ENCODE data around the gene CCL7. TPM values are rescaled to one million over a fixed set of nuclear protein-coding genes. Genes with fewer than 3 reads are reported as not detected.

The CCL7 gene
- total and polyA plus RNA-seq, 2 of the 4 experiments (the other 2 are of a cell fraction) = 0.18 to 0.58 TPM

DNA sequence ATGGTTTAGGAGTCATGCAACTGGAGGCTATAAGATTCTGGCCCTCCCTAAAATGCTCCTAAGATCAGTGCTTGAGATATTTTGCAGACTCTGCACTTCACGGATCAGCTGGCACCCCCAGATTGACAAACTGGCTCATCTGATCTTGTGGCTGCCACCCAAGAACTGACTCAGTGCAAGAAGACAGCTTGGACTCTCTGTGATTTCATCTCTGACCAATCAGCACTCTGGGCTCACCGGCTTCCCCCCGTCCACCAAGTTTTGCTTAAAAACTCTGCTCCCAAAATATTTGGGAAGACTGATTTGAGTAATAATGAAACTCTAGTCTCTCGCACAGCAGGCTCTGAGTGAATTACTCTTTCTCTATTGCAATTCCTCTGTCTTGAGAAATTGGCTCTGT is 41.2 kb upstream of the CCL7 start:
- CTCF ChIA-PET = no interaction called here
- TF ChIP-seq, protein P1, sequence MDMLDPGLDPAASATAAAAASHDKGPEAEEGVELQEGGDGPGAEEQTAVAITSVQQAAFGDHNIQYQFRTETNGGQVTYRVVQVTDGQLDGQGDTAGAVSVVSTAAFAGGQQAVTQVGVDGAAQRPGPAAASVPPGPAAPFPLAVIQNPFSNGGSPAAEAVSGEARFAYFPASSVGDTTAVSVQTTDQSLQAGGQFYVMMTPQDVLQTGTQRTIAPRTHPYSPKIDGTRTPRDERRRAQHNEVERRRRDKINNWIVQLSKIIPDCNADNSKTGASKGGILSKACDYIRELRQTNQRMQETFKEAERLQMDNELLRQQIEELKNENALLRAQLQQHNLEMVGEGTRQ (IDR thresholded peaks at IDR 0.05; ENCODE audit: low read depth, low read length) = no peak
- TF ChIP-seq BHLHE40 (IDR thresholded peaks at IDR 0.05; ENCODE audit: low read depth, low read length) (no peak), RFX5 (IDR thresholded peaks at IDR 0.05; ENCODE audit: low read depth, low read length) (no peak), CEBPB (IDR thresholded peaks at IDR 0.05; ENCODE audit: low read depth, low read length) (no peak), FOS (IDR thresholded peaks at IDR 0.05; ENCODE audit: low read depth, low read length) (no peak), MAZ (IDR thresholded peaks at IDR 0.05; ENCODE audit: borderline replicate concordance, low read depth, low read length) (no peak), POLR2A (IDR thresholded peaks at IDR 0.05; ENCODE audit: low read depth, low read length) (no peak), SMC3 (IDR thresholded peaks at IDR 0.05; ENCODE audit: low read depth, low read length) (no peak)
- no peak for ATAC-seq (ENCODE audit: low read depth)

More for the DNA sequence above, 41.2 kb upstream of the CCL7 start:
- H2AK9ac ChIP-seq (replicated peaks; ENCODE audit: low read depth, low read length, poor library complexity) = no peak overlapping the region
- H3K14ac ChIP-seq (replicated peaks; ENCODE audit: low read depth, low read length) = no peak overlapping the region
- no peak overlapping the region for H4K8ac ChIP-seq (ENCODE audit: low read depth in 2 of 2, low read length in 2 of 2)
- H3K9ac ChIP-seq (ENCODE audit: low read depth, low read length) = no peak overlapping the region
- H3K9me1 ChIP-seq (ENCODE audit: insufficient read depth, low read length) = no peaks in the 10 kb centered on the region
- H3K23ac ChIP-seq (ENCODE audit: low read depth, low read length) = no peak overlapping the region
- no TSS peak for BruUV-seq (replicated peaks)
- no peak overlapping the region for H2AK5ac ChIP-seq (ENCODE audit: low read depth, low read length)
- no peak overlapping the region for H3K4me3 ChIP-seq (ENCODE audit: insufficient read depth, low read depth, low read length)
- dilution Hi-C loops (cut with HindIII; ENCODE audit: low sequenced_read_pairs, unreplicated experiment) = no loop called here
- H3K4ac ChIP-seq (ENCODE audit: low read depth, low read length) = no peak overlapping the region
- no peak overlapping the region for H3K18ac ChIP-seq (ENCODE audit: low read depth, low read length)
- 43% methylated on average over 1 of the region's 4 CpGs; no CpG with 5 or more reads in 1 of the 2 experiments for WGBS, 2 experiments (ENCODE audit: extremely low coverage in 2 of 2, insufficient read length in 1 of 2)
- no peak overlapping the region for H2BK20ac ChIP-seq (ENCODE audit: low read depth, low read length)
- no peak overlapping the region for H2BK120ac ChIP-seq (ENCODE audit: low read depth, low read length)
- peaks cover 1% of the 10 kb centered on the region for H3K27me3 ChIP-seq (ENCODE audit: control insufficient read depth, insufficient read depth, low read length)
- H3K56ac ChIP-seq (ENCODE audit: extremely low read depth, insufficient read depth, low read length) = no peak overlapping the region
- in situ Hi-C loops (cut with MboI; ENCODE audit: low sequenced_read_pairs) = no loop called here
- POLR2A ChIA-PET (ENCODE audit: unreplicated experiment) = no interaction called here
- no peak overlapping the region for H2AFZ ChIP-seq (replicated peaks; ENCODE audit: low read length, poor library complexity)
- H3K79me1 ChIP-seq (ENCODE audit: low read depth in 1 of 2, low read length in 2 of 2) = no peaks in the 10 kb centered on the region
- no peak overlapping the region for H3K27ac ChIP-seq (ENCODE audit: insufficient read depth, low read length)
- intact Hi-C loops (cut with micrococcal nuclease) = no loop called here
- H4K5ac ChIP-seq (ENCODE audit: low read depth, low read length) = no peak overlapping the region
- no peaks in the 10 kb centered on the region for H4K20me1 ChIP-seq (ENCODE audit: insufficient read depth, low read length)
- H3K9me3 ChIP-seq (ENCODE audit: control insufficient read depth, insufficient read depth, low read length) = peaks cover 2% of the 10 kb centered on the region; the same call in 1 of the 2 replicates
- no peaks in the 10 kb centered on the region for H3K4me1 ChIP-seq (ENCODE audit: control insufficient read depth, insufficient read depth, low read length)
- H2BK15ac ChIP-seq (ENCODE audit: low read depth, low read length) = no peak overlapping the region
- no peak for DNase-seq
- no peak overlapping the region for H4K91ac ChIP-seq (ENCODE audit: insufficient read depth, low read depth, low read length)
- no peak overlapping the region for H3K4me2 ChIP-seq (ENCODE audit: low read depth, low read length)
- H3K36me3 ChIP-seq (ENCODE audit: control insufficient read depth, insufficient read depth, low read length) = no peaks in the 10 kb centered on the region
- H2BK5ac ChIP-seq (ENCODE audit: low read depth, low read length, poor library complexity, severe bottlenecking) = no peak overlapping the region
